Fibroblast of skin of right biceps (primary cell): Measurements from ENCODE around the gene BUD23.
A peak's percentile ranks its signal among the peaks of the same experiment; 100 is the strongest.
"Not testable (repeated sequence)": the region's sequence is repeated elsewhere in the genome, so short reads cannot be mapped to it uniquely, and the experiment has no call there.

Experiments
- DNase-seq: peaks from one replicate; pipeline ENCODE4 v3.0.0-alpha.2; 2013

BUD23 gene

GRCh38 chr7:73702665-73703064 is 19.3 kb downstream of the BUD23 start:
- DNase-seq, result no peak

- DNase-seq, result no peak
These were observed 19.8 kb downstream of the BUD23 start for GRCh38 chr7:73703225-73703624.

- DNase-seq, result peak; percentile 74
These were observed 20.6 kb downstream of the BUD23 start for GRCh38 chr7:73703757-73704639.

- peak; percentile 94 for DNase-seq
These were observed 21.5 kb downstream of the BUD23 start for GRCh38 chr7:73704640-73705550.

- DNase-seq, result no peak
These were observed 22.1 kb downstream of the BUD23 start for GRCh38 chr7:73705551-73705920.

- peak; percentile 69 for DNase-seq
These were observed 23.0 kb downstream of the BUD23 start for GRCh38 chr7:73706126-73707044.

- DNase-seq, result no peak
These were observed 23.7 kb downstream of the BUD23 start for GRCh38 chr7:73707045-73707631.

GRCh38 chr7:73708961-73709549 is 25.7 kb downstream of the BUD23 start:
- DNase-seq, result no peak

- no peak for DNase-seq
These were observed 29.4 kb downstream of the BUD23 start for GRCh38 chr7:73712773-73713172.

- DNase-seq, result not testable (repeated sequence)
These were observed 29.9 kb downstream of the BUD23 start for GRCh38 chr7:73713319-73713718.

- DNase-seq, result peak; percentile 97
These were observed 32.4 kb downstream of the BUD23 start for GRCh38 chr7:73715648-73716317.

- DNase-seq, result no peak
These were observed 33.0 kb downstream of the BUD23 start for GRCh38 chr7:73716318-73716890.

- DNase-seq, result peak; percentile 51
These were observed 33.8 kb downstream of the BUD23 start for GRCh38 chr7:73717025-73717807.

GRCh38 chr7:73717991-73718405 is 34.6 kb downstream of the BUD23 start:
- peak; percentile 94 for DNase-seq

- no peak for DNase-seq
These were observed 35.1 kb downstream of the BUD23 start for GRCh38 chr7:73718438-73718881.

- DNase-seq, result peak; percentile 71
These were observed 35.8 kb downstream of the BUD23 start, which contains the start of gene STX1A for GRCh38 chr7:73718905-73719805. STX1A (minus strand) TSS chr7:73719669; CDS start chr7:73719631, 38 bp downstream.

GRCh38 chr7:73719806-73720169 is 36.4 kb downstream of the BUD23 start:
- no peak for DNase-seq

- DNase-seq, result not testable (repeated sequence)
These were observed 37.0 kb downstream of the BUD23 start for GRCh38 chr7:73720443-73720842.

- DNase-seq, result no peak
These were observed 38.0 kb downstream of the BUD23 start for GRCh38 chr7:73721377-73721817.
